ENCODE measurements around the gene ARHGAP22.

- TF ChIP-seq POLR2AphosphoS5 (IDR thresholded peaks at IDR 0.05) (no peak), CTCF (IDR thresholded peaks at IDR 0.05; ENCODE audit: poor library complexity, severe bottlenecking) (no peak)
Measured at GRCh38 chr10:48552946-48553564, 51.8 kb downstream of the ARHGAP22 start.

All from neural cell (in vitro differentiated cells).